H54 (cell line): ENCODE data around the gene TMEM131L.

Experiments
- DNase-seq: peaks from one replicate; pipeline ENCODE4 v3.0.0; 2011; ENCODE audit warnings: low spot score, mixed read lengths; ENCODE audit not compliant: insufficient read length
- FAIRE-seq: peaks from 3 replicates; lab custom pipeline; 2011; peaks lifted over from hg19 to GRCh38; lab: Jason Lieb, UNC
- POLR2A ChIP-seq: IDR thresholded peaks from 2 replicates; pipeline ENCODE4 v1.6.1; 2011; ENCODE audit warnings: low read depth, mild to moderate bottlenecking, low read length

TMEM131L gene

GRCh38 chr4:153683763-153684181 lies 217.6 kb downstream of the TMEM131L start:
- no peak for TF ChIP-seq POLR2A
- no peak for DNase-seq
- no peak for FAIRE-seq

- DNase-seq (no peak), FAIRE-seq (no peak)
- TF ChIP-seq POLR2A: no peak
Observed at GRCh38 chr4:153684182-153684970, 218.2 kb downstream of the TMEM131L start, which contains the start of gene TLR2. TSS of gene TLR2 (plus strand) at chr4:153684280. CDS start at chr4:153702908, 18,628 bp downstream.

GRCh38 chr4:153684971-153685371 lies 218.8 kb downstream of the TMEM131L start:
- no peak for FAIRE-seq
- TF ChIP-seq POLR2A: no peak
- no peak for DNase-seq
